ENCODE data around the gene SELP.

SELP gene

GRCh38 chr1:169574336-169574735 is 55.6 kb downstream of the SELP start:
- Histone ChIP-seq H3K79me1 (ENCODE audit: low read depth, low read length) (no peaks in the 10 kb centered on the region), H3K9me3 (replicated peaks in 1 of 2; ENCODE audit: control insufficient read depth in 2 of 2, insufficient read depth in 1 of 2, low read depth in 1 of 2, low read length in 2 of 2) (no peaks in the 10 kb centered on the region), H3K23ac (ENCODE audit: low read depth, low read length, poor library complexity) (no peak overlapping the region), H3K14ac (ENCODE audit: low read length) (no peak overlapping the region), H4K91ac (ENCODE audit: low read depth, low read length, poor library complexity) (no peak overlapping the region), H3K4ac (ENCODE audit: low read length) (no peak overlapping the region), H2BK12ac (ENCODE audit: low read length) (no peak overlapping the region), H2BK120ac (ENCODE audit: low read depth, low read length) (no peak overlapping the region), H3K4me1 (ENCODE audit: control insufficient read depth in 2 of 2, insufficient read depth in 1 of 2, low read depth in 1 of 2, low read length in 2 of 2) (no peaks in the 10 kb centered on the region), H3K27me3 (ENCODE audit: control insufficient read depth in 3 of 3, insufficient read depth in 3 of 3, low read depth in 1 of 3, low read length in 3 of 3) (no peaks in the 10 kb centered on the region), H4K8ac (ENCODE audit: low read depth, low read length) (no peak overlapping the region), H2BK5ac (ENCODE audit: low read length) (no peak overlapping the region), H3K18ac (ENCODE audit: low read length) (no peak overlapping the region), H3K36me3 (replicated peaks in 1 of 2; ENCODE audit: control insufficient read depth in 2 of 2, insufficient read depth in 2 of 2, low read length in 2 of 2) (no peaks in the 10 kb centered on the region), H3K9ac (ENCODE audit: low read depth, low read length, poor library complexity) (no peak overlapping the region), H3K4me3 (ENCODE audit: low read length in 2 of 2) (no peak overlapping the region), H3K27ac (replicated peaks; ENCODE audit: low read length) (no peak overlapping the region), H3K4me2 (ENCODE audit: insufficient read depth, low read length, poor library complexity, severe bottlenecking) (no peak overlapping the region), H2BK15ac (ENCODE audit: low read length) (no peak overlapping the region), H2AFZ (ENCODE audit: low read length) (no peak overlapping the region), H2AK5ac (ENCODE audit: low read depth, low read length) (no peak overlapping the region)
- no CpG with 5 or more reads among the region's 4 CpGs for WGBS, 2 donors (ENCODE audit: extremely low coverage in 2 of 2, insufficient read length in 2 of 2, insufficient replicate concordance in 1 of 2)
- no peak for DNase-seq (ENCODE audit: low spot score)

- Histone ChIP-seq H3K36me3 (replicated peaks in 1 of 2; ENCODE audit: control insufficient read depth in 2 of 2, insufficient read depth in 2 of 2, low read length in 2 of 2) (no peaks in the 10 kb centered on the region), H3K14ac (ENCODE audit: low read length) (no peak overlapping the region), H3K9ac (ENCODE audit: low read depth, low read length, poor library complexity) (no peak overlapping the region), H3K4ac (ENCODE audit: low read length) (no peak overlapping the region), H4K91ac (ENCODE audit: low read depth, low read length, poor library complexity) (no peak overlapping the region), H2AK5ac (ENCODE audit: low read depth, low read length) (no peak overlapping the region), H2BK12ac (ENCODE audit: low read length) (no peak overlapping the region), H2BK120ac (ENCODE audit: low read depth, low read length) (no peak overlapping the region), H3K27me3 (ENCODE audit: control insufficient read depth in 3 of 3, insufficient read depth in 3 of 3, low read depth in 1 of 3, low read length in 3 of 3) (no peaks in the 10 kb centered on the region), H2BK5ac (ENCODE audit: low read length) (no peak overlapping the region), H3K27ac (replicated peaks; ENCODE audit: low read length) (no peak overlapping the region), H3K4me1 (ENCODE audit: control insufficient read depth in 2 of 2, insufficient read depth in 1 of 2, low read depth in 1 of 2, low read length in 2 of 2) (no peaks in the 10 kb centered on the region), H2AFZ (ENCODE audit: low read length) (no peak overlapping the region), H4K8ac (ENCODE audit: low read depth, low read length) (no peak overlapping the region), H3K18ac (ENCODE audit: low read length) (no peak overlapping the region), H3K79me1 (ENCODE audit: low read depth, low read length) (no peaks in the 10 kb centered on the region), H3K23ac (ENCODE audit: low read depth, low read length, poor library complexity) (no peak overlapping the region), H2BK15ac (ENCODE audit: low read length) (no peak overlapping the region), H3K4me3 (ENCODE audit: low read length in 2 of 2) (no peak overlapping the region), H3K9me3 (replicated peaks in 1 of 2; ENCODE audit: control insufficient read depth in 2 of 2, insufficient read depth in 1 of 2, low read depth in 1 of 2, low read length in 2 of 2) (no peaks in the 10 kb centered on the region), H3K4me2 (ENCODE audit: insufficient read depth, low read length, poor library complexity, severe bottlenecking) (no peak overlapping the region)
- no CpG with 5 or more reads among the region's 1 CpG for WGBS, 2 donors (ENCODE audit: extremely low coverage in 2 of 2, insufficient read length in 2 of 2, insufficient replicate concordance in 1 of 2)
- DNase-seq (ENCODE audit: low spot score): no peak
Measured at GRCh38 chr1:169572187-169572586, 57.7 kb downstream of the SELP start.

GRCh38 chr1:169571450-169571849 is 58.5 kb downstream of the SELP start:
- no peak overlapping the region for H3K14ac ChIP-seq (ENCODE audit: low read length)
- H2AK5ac ChIP-seq (ENCODE audit: low read depth, low read length): no peak overlapping the region
- no peak overlapping the region for H3K4me2 ChIP-seq (ENCODE audit: insufficient read depth, low read length, poor library complexity, severe bottlenecking)
- H4K91ac ChIP-seq (ENCODE audit: low read depth, low read length, poor library complexity): no peak overlapping the region
- no peak overlapping the region for H3K9ac ChIP-seq (ENCODE audit: low read depth, low read length, poor library complexity)
- H2BK15ac ChIP-seq (ENCODE audit: low read length): no peak overlapping the region
- H3K27ac ChIP-seq (replicated peaks; ENCODE audit: low read length): no peak overlapping the region
- H3K36me3 ChIP-seq (replicated peaks in 1 of 2; ENCODE audit: control insufficient read depth in 2 of 2, insufficient read depth in 2 of 2, low read length in 2 of 2): no peaks in the 10 kb centered on the region
- H2AFZ ChIP-seq (ENCODE audit: low read length): no peak overlapping the region
- no peak overlapping the region for H2BK5ac ChIP-seq (ENCODE audit: low read length)
- no peak overlapping the region for H2BK120ac ChIP-seq (ENCODE audit: low read depth, low read length)
- no peaks in the 10 kb centered on the region for H3K27me3 ChIP-seq (ENCODE audit: control insufficient read depth in 3 of 3, insufficient read depth in 3 of 3, low read depth in 1 of 3, low read length in 3 of 3)
- WGBS, 2 donors (ENCODE audit: extremely low coverage in 2 of 2, insufficient read length in 2 of 2, insufficient replicate concordance in 1 of 2): no CpG with 5 or more reads among the region's 3 CpGs
- H3K18ac ChIP-seq (ENCODE audit: low read length): no peak overlapping the region
- no peak overlapping the region for H3K4me3 ChIP-seq (ENCODE audit: low read length in 2 of 2)
- H3K9me3 ChIP-seq (replicated peaks in 1 of 2; ENCODE audit: control insufficient read depth in 2 of 2, insufficient read depth in 1 of 2, low read depth in 1 of 2, low read length in 2 of 2): no peaks in the 10 kb centered on the region
- H3K4ac ChIP-seq (ENCODE audit: low read length): no peak overlapping the region
- no peaks in the 10 kb centered on the region for H3K4me1 ChIP-seq (ENCODE audit: control insufficient read depth in 2 of 2, insufficient read depth in 1 of 2, low read depth in 1 of 2, low read length in 2 of 2)
- no peak overlapping the region for H2BK12ac ChIP-seq (ENCODE audit: low read length)
- DNase-seq (ENCODE audit: low spot score): no peak
- no peaks in the 10 kb centered on the region for H3K79me1 ChIP-seq (ENCODE audit: low read depth, low read length)
- H3K23ac ChIP-seq (ENCODE audit: low read depth, low read length, poor library complexity): no peak overlapping the region
- no peak overlapping the region for H4K8ac ChIP-seq (ENCODE audit: low read depth, low read length)

- Histone ChIP-seq H3K4me1 (ENCODE audit: control insufficient read depth in 2 of 2, insufficient read depth in 1 of 2, low read depth in 1 of 2, low read length in 2 of 2) (no peaks in the 10 kb centered on the region), H3K14ac (ENCODE audit: low read length) (no peak overlapping the region), H3K4me2 (ENCODE audit: insufficient read depth, low read length, poor library complexity, severe bottlenecking) (no peak overlapping the region), H2BK15ac (ENCODE audit: low read length) (no peak overlapping the region), H3K9me3 (replicated peaks in 1 of 2; ENCODE audit: control insufficient read depth in 2 of 2, insufficient read depth in 1 of 2, low read depth in 1 of 2, low read length in 2 of 2) (no peaks in the 10 kb centered on the region), H2AK5ac (ENCODE audit: low read depth, low read length) (no peak overlapping the region), H3K18ac (ENCODE audit: low read length) (no peak overlapping the region), H3K9ac (ENCODE audit: low read depth, low read length, poor library complexity) (no peak overlapping the region), H3K27ac (replicated peaks; ENCODE audit: low read length) (no peak overlapping the region), H3K4ac (ENCODE audit: low read length) (no peak overlapping the region), H3K36me3 (replicated peaks in 1 of 2; ENCODE audit: control insufficient read depth in 2 of 2, insufficient read depth in 2 of 2, low read length in 2 of 2) (no peaks in the 10 kb centered on the region), H2BK120ac (ENCODE audit: low read depth, low read length) (no peak overlapping the region), H2AFZ (ENCODE audit: low read length) (no peak overlapping the region), H3K23ac (ENCODE audit: low read depth, low read length, poor library complexity) (no peak overlapping the region), H2BK5ac (ENCODE audit: low read length) (no peak overlapping the region), H3K4me3 (ENCODE audit: low read length in 2 of 2) (no peak overlapping the region), H4K91ac (ENCODE audit: low read depth, low read length, poor library complexity) (no peak overlapping the region), H2BK12ac (ENCODE audit: low read length) (no peak overlapping the region), H3K27me3 (ENCODE audit: control insufficient read depth in 3 of 3, insufficient read depth in 3 of 3, low read depth in 1 of 3, low read length in 3 of 3) (no peaks in the 10 kb centered on the region), H4K8ac (ENCODE audit: low read depth, low read length) (no peak overlapping the region), H3K79me1 (ENCODE audit: low read depth, low read length) (no peaks in the 10 kb centered on the region)
- DNase-seq (ENCODE audit: low spot score): no peak
- WGBS, 2 donors (ENCODE audit: extremely low coverage in 2 of 2, insufficient read length in 2 of 2, insufficient replicate concordance in 1 of 2): no CpG with 5 or more reads among the region's 1 CpG
Measured at GRCh38 chr1:169570172-169570574, 59.8 kb downstream of the SELP start.
